Mononuclear cell (primary cell): Measurements from ENCODE around the gene CMIP. TPM values are rescaled to one million over a fixed set of nuclear protein-coding genes. Genes with fewer than 3 reads are reported as not detected.

Experiments
- H3K27me3 ChIP-seq: 2 replicates; pipeline ENCODE4 v1.6.0; 2011; ENCODE audit warnings: low read length, control low read depth; ENCODE audit not compliant: insufficient read depth
- H3K4me1 ChIP-seq: 2 replicates; pipeline ENCODE4 v1.5.1; 2011; ENCODE audit warnings: mild to moderate bottlenecking, low read length, control low read depth; ENCODE audit not compliant: insufficient read depth
- H3K4me3 ChIP-seq: 2 replicates; pipeline ENCODE4 v1.5.1; 2011; ENCODE audit warnings: mild to moderate bottlenecking, low read length, moderate library complexity
- H3K9me3 ChIP-seq: 2 replicates; pipeline ENCODE4 v1.5.1; 2011; ENCODE audit warnings: low read depth, mild to moderate bottlenecking, control low read depth, low read length
- total RNA-seq: library from RNA; depleted of rRNA; stranded (reverse); fragments of >200 nt; gene quantifications from one replicate; pipeline ENCODE4 v1.2.3, GENCODE V29; 2012

Gene CMIP
- total RNA-seq, 1 donor, result 29.6 TPM

- H3K27me3 ChIP-seq, result no peaks in the 10 kb centered on the region
- H3K4me3 ChIP-seq, result no peak overlapping the region
- H3K9me3 ChIP-seq, result no peaks in the 10 kb centered on the region
- peaks cover 96% of the 10 kb centered on the region for H3K4me1 ChIP-seq
Measured at GRCh38 chr16:81472391-81472790, 27.8 kb downstream of the CMIP start.

GRCh38 chr16:81473066-81473488 is 28.5 kb downstream of the CMIP start:
- peaks cover 96% of the 10 kb centered on the region for H3K4me1 ChIP-seq
- no peaks in the 10 kb centered on the region for H3K27me3 ChIP-seq
- H3K9me3 ChIP-seq, result no peaks in the 10 kb centered on the region
- H3K4me3 ChIP-seq, result no peak overlapping the region

GRCh38 chr16:81473558-81473957 is 28.9 kb downstream of the CMIP start:
- no peak overlapping the region for H3K4me3 ChIP-seq
- H3K4me1 ChIP-seq, result peaks cover 96% of the 10 kb centered on the region
- H3K27me3 ChIP-seq, result no peaks in the 10 kb centered on the region
- no peaks in the 10 kb centered on the region for H3K9me3 ChIP-seq

GRCh38 chr16:81473969-81474959 is 29.7 kb downstream of the CMIP start:
- H3K4me3 ChIP-seq, result no peak overlapping the region
- peaks cover 96% of the 10 kb centered on the region for H3K4me1 ChIP-seq
- no peaks in the 10 kb centered on the region for H3K27me3 ChIP-seq
- no peaks in the 10 kb centered on the region for H3K9me3 ChIP-seq

- Histone ChIP-seq H3K4me3 (peak overlapping the region; percentile 12), H3K9me3 (no peaks in the 10 kb centered on the region), H3K4me1 (peaks cover 100% of the 10 kb centered on the region)
Measured at GRCh38 chr16:81477697-81478693, 33.4 kb downstream of the CMIP start.

GRCh38 chr16:81478876-81479511 is 34.4 kb downstream of the CMIP start:
- no peaks in the 10 kb centered on the region for H3K9me3 ChIP-seq
- H3K4me3 ChIP-seq, result peak overlapping the region; percentile 12
- peaks cover 100% of the 10 kb centered on the region for H3K4me1 ChIP-seq
- no peaks in the 10 kb centered on the region for H3K27me3 ChIP-seq

More at GRCh38 chr16:81477697-81478693, 33.4 kb downstream of the CMIP start:
- no peaks in the 10 kb centered on the region for H3K27me3 ChIP-seq

GRCh38 chr16:81480606-81481206 is 36.1 kb downstream of the CMIP start:
- H3K27me3 ChIP-seq, result no peaks in the 10 kb centered on the region
- no peaks in the 10 kb centered on the region for H3K9me3 ChIP-seq
- no peak overlapping the region for H3K4me3 ChIP-seq
- peaks cover 92% of the 10 kb centered on the region for H3K4me1 ChIP-seq

- Histone ChIP-seq H3K4me3 (no peak overlapping the region), H3K27me3 (no peaks in the 10 kb centered on the region), H3K9me3 (no peaks in the 10 kb centered on the region), H3K4me1 (peaks cover 92% of the 10 kb centered on the region)
Measured at GRCh38 chr16:81481207-81481821, 36.7 kb downstream of the CMIP start.

GRCh38 chr16:81482329-81483063 is 37.9 kb downstream of the CMIP start:
- Histone ChIP-seq H3K4me1 (peaks cover 83% of the 10 kb centered on the region), H3K27me3 (no peaks in the 10 kb centered on the region), H3K9me3 (no peaks in the 10 kb centered on the region), H3K4me3 (no peak overlapping the region)

GRCh38 chr16:81483064-81483969 is 38.7 kb downstream of the CMIP start:
- Histone ChIP-seq H3K9me3 (no peaks in the 10 kb centered on the region), H3K4me3 (no peak overlapping the region), H3K27me3 (no peaks in the 10 kb centered on the region), H3K4me1 (peaks cover 82% of the 10 kb centered on the region)

GRCh38 chr16:81483970-81484595 is 39.5 kb downstream of the CMIP start:
- no peaks in the 10 kb centered on the region for H3K9me3 ChIP-seq
- H3K4me1 ChIP-seq, result peaks cover 81% of the 10 kb centered on the region
- H3K27me3 ChIP-seq, result no peaks in the 10 kb centered on the region
- H3K4me3 ChIP-seq, result no peak overlapping the region

GRCh38 chr16:81484908-81485624 is 40.5 kb downstream of the CMIP start:
- H3K4me1 ChIP-seq, result peaks cover 81% of the 10 kb centered on the region
- H3K9me3 ChIP-seq, result no peaks in the 10 kb centered on the region
- no peaks in the 10 kb centered on the region for H3K27me3 ChIP-seq
- no peak overlapping the region for H3K4me3 ChIP-seq
